NCI-H460 (cell line): ENCODE data around the gene SFRP4. TPM values are rescaled to one million over a fixed set of nuclear protein-coding genes. Genes with fewer than 3 reads are reported as not detected.
"Not testable (repeated sequence)": the region's sequence is repeated elsewhere in the genome, so short reads cannot be mapped to it uniquely, and the experiment has no call there.

Source experiments
- DNase-seq: peaks from one replicate; pipeline ENCODE4 v3.0.0-alpha.2; 2016; ENCODE audit warnings: low read depth; ENCODE audit errors: extremely low read depth
- polyA plus RNA-seq: library from polyadenylated mRNA; depleted of rRNA; stranded (reverse); fragments of >200 nt; gene quantifications from 2 replicates; pipeline ENCODE4 v1.2.3, GENCODE V29; 2014; cell fraction: nucleus; rRNA removed
- total RNA-seq: library from RNA; depleted of rRNA; stranded (reverse); fragments of >200 nt; shearing (Covaris generic); gene quantifications from 2 replicates; pipeline ENCODE4 v1.2.3, GENCODE V29; 2014; rRNA removed

Gene SFRP4
- 0.09 and 0.27 TPM in 2 replicates for total RNA-seq
- polyA plus RNA-seq: 0.14 and 0.28 TPM in 2 replicates

DNA sequence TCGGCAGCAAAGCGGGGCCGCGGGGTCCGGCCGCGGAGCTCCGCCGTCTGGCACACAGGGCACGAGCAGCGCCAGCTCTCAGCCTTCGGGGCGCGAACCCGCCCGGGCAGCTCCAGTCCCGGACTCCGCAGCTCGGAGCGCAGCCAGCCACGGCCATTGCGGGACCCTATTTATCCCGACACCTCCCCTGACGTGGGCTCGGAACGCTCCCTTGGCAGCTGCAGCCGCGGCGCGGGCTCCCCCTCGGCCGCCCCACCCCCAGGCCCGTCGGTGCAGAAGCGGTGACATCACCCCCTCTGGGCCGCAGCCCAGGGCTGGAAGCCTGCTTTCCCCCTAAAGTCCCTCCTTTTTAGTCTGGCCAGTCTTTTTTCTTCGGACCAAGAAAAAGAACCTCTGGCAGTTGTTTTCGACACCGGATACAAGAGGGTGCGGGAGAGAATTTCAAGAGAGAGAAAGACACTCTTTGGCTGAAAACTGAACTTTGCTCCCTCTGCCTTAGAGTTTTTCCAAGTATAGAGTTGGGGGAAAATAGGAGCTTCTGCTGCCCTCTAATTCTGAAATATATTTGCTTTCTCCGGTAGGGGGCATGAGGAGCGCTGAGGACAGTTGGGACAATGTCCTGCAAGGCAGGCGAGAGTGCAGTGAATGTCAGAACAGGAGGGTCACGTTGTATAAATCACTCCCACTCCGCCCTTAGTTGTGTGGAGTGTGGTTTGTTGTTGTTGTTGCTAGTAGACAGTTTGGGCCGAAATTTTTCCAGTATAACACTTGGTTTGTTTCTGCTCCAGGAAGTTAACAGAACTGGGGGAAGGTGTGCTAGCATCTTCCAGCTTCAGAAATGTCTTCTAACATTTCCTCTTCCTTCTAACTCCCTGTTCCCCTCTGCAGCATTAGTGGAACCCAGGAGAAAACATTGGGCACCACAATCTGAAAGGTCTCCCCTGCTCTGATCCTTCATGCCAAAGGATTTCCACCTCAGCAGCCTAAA is at the start of gene SFRP4:
TSS of gene SFRP4 (minus strand) at position 145 of the 988 bp plus-strand sequence. CDS start 280 bp downstream, outside the sequence.
- DNase-seq: peak; percentile 73

- no peak for DNase-seq
Measured at GRCh38 chr7:37964196-37964595, 47.6 kb upstream of the SFRP4 start.

GRCh38 chr7:37961251-37961650 is 44.6 kb upstream of the SFRP4 start:
- no peak for DNase-seq

DNA sequence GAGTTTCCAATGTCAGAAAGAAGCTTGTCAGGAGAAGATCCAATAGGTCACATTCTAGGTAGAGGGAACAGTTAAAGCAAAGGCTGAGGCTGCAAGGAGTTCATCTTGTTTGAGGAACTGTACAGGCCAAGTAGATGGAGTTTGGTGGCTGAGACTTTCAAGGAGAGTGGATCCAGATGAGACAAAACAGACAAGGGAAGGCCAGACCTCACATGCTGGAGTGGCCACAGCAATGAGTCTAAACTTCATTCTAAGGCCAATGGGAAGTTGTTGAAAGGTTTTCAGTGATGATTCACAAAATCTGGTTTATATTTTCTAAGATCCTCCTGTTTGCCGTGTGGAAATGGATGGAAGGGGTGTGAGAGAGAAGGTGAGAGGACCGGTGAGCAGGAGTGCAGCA is 43.9 kb upstream of the SFRP4 start:
- no peak for DNase-seq

GRCh38 chr7:37957221-37957970 is 40.8 kb upstream of the SFRP4 start:
- no peak for DNase-seq

- DNase-seq: no peak
Measured at GRCh38 chr7:37956791-37957190, 40.2 kb upstream of the SFRP4 start.

DNA sequence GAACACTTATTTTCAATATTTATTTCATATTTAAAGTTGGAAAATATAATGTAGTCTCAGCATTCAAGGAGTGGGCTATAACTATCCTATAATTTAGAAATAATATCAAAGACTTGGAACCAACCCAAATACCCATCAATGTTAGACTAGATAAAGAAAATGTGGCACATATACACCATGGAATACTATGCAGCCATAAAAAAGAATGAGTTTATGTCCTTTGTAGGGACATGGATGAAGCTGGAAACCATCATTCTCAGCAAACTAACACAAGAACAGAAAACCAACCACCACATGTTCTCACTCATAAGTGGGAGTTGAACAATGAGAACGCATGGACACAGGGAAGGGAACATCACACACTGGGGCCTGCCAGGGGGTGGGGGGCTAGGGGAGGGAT is 37.6 kb upstream of the SFRP4 start:
- DNase-seq: not testable (repeated sequence)

- no peak for DNase-seq
Measured at GRCh38 chr7:37952240-37952639, 35.6 kb upstream of the SFRP4 start.

- DNase-seq: no peak
Measured at GRCh38 chr7:37947941-37948210, 31.3 kb upstream of the SFRP4 start.

DNA sequence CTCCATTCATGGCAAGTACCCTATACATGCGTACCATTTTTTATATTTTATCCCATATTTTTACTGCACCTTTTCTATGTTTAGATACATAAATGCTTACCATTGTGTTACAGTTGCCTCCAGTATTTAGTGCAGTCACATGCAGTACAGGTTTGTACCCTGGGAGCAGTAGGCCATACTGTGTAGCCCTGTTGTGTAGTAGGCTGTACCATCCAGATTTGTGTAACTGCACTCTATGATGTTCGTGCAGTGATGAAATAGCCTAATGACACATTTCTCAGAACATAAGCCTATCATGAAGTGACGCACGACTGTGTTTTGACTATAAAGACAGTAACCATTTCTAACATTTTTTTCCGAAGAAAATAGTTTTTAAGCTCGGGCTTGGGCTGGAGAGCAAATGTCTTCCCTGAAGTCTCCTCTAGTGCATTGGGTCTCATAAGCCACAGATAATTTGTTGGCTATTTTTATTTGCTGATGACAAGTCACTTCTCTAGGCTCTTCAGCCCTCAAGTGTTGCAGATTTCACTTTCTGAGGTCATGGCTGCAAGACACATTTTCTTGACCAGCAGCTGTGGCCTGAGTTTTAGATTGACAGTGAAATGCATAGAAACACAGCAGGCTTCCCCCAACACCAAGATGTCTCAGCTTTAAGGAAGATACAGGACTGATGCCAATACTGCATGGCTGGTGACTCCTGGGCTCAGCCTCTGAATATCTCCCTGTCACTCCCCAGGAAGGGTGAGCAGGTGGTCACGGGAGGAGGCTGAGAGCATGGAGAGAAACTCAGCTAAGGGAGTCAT is 30.7 kb upstream of the SFRP4 start:
- no peak for DNase-seq

- no peak for DNase-seq
Measured at GRCh38 chr7:37945336-37945735, 28.7 kb upstream of the SFRP4 start.

DNA sequence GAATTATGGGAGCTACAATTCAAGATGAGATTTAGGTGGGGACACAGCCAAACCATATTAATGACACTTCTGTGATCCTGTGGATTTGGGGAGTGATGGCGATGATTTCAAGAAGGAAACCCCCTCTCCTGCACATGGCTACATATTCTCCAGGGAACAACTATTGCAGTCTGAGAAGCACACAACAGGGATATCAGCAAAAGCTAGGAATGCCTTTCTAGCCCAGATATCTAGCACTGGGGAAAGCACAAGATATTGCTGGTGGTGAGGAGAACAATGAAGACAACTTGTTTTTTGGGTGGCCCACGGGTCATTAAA is 28.1 kb upstream of the SFRP4 start:
- no peak for DNase-seq

DNA sequence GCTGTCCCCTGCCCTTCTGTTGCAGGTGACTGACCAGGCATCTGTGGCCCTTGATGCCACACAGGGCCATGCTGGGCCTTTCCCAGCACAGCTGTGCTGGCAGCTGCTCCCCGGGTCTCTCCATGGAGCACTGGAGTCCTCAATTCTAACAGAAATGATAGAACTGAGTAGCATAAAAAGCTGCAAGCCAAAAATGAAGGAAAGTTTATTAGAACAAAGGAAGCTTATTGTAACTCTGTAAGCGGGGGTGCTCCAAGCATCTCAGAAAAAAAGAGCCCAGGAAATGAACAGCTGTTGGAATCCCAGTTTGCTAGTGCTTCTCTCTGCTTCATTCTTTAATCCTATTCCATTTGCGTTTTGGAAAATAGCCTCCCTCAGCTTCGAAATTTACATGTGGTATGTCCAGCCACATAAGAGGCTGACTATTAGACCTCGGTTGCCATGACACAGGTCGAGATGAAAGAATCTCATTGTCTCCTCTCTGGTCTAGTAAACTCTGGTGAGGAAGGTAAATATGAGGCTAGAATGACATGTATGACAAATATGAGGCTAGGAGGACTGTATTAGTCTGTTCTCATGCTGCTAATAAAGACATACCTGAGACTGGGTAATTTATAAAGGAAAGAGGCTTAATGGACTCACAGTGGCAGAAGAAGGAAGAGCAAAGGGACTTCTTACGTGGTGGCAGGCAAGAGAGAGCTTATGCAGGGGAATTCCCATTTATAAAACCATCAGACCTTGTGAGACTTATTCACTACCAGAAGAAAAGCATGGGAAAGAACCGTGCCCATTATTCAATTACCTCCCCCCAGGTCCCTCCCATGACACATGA is 27.5 kb upstream of the SFRP4 start:
- no peak for DNase-seq

GRCh38 chr7:37942934-37943610 is 26.5 kb upstream of the SFRP4 start:
- no peak for DNase-seq

GRCh38 chr7:37933018-37933566 is 16.5 kb upstream of the SFRP4 start:
- no peak for DNase-seq

DNA sequence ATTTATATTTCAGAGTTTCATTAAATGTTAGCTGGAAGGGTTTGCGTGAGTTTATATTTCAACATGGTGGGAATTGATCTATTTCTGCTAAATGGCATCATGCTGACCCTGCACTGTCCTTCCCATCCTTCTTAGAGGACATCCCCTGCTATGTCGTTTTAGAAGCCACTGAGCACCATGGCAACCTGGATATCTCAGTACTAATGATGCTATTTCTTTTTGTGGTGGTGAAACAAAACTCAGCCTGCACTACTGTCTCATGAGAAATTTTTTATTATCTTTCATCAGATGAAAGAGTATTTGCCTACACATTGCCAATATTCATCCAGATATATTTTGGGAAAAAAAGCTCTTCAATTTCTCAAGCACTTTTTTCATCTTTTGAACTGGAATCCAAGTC is 15.9 kb upstream of the SFRP4 start:
- no peak for DNase-seq

GRCh38 chr7:37930226-37930948 is 13.8 kb upstream of the SFRP4 start:
- DNase-seq: no peak

GRCh38 chr7:37928878-37929277 is 12.3 kb upstream of the SFRP4 start:
- no peak for DNase-seq
